HG02798 (cell line): ENCODE measurements around the gene DMAC2L.
"Not testable (repeated sequence)": the region's sequence is repeated elsewhere in the genome, so short reads cannot be mapped to it uniquely, and the experiment has no call there.

Experiments
- ATAC-seq: cut with Tn5 transposase; IDR thresholded peaks from one replicate; pipeline ENCODE4 v1.9.1; 2021; ENCODE audit warnings: mild to moderate bottlenecking; ENCODE audit not compliant: unreplicated experiment, poor library complexity

The DMAC2L gene, protein sequence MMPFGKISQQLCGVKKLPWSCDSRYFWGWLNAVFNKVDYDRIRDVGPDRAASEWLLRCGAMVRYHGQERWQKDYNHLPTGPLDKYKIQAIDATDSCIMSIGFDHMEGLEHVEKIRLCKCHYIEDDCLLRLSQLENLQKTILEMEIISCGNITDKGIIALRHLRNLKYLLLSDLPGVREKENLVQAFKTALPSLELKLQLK

DNA sequence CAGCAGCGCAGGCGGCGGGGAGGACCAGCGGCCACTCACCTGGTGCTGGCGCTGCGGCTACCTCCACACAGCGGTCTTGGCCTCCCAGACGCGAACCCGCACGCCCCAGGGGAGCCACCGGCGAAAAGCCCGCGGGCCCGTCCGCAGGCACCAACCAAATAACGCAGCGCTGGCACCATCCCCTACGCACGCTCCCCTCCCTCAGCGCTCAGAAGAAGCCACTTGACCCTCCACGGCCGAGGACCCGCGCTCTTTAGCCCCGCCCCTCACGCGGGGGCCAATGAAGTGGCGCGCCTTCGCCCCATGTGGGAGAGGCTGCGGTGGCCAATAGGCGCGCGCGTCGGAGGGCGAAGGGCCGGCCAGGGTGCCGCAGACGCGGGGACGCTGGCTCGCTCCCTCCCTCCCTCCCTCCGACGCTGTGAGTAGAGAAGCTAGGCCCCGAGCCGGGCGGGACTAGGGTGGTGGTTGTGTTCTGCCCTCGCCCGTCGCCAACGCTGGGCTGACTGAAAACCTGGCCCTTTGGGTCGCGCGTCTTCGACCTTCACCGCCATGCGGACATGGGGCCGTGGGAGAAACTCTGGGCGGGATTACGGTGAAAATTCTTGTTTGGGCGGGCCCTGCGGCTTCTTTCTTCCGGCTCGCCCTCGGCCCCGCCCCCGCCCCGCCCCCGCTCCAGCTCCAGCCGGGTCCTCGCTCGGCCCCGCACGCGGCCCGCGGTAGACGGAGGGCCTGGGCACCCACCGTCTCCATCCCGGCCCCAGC is at the start of gene DMAC2L, which contains the start of gene L2HGDH:
DMAC2L (plus strand) TSS at position 353 of the 762 bp plus-strand sequence. CDS start 9,164 bp downstream, outside the sequence.
L2HGDH (minus strand) TSS at position 258 of the 762 bp plus-strand sequence; CDS start at position 179, 79 bp downstream.
- peak; percentile 97 for ATAC-seq

DNA sequence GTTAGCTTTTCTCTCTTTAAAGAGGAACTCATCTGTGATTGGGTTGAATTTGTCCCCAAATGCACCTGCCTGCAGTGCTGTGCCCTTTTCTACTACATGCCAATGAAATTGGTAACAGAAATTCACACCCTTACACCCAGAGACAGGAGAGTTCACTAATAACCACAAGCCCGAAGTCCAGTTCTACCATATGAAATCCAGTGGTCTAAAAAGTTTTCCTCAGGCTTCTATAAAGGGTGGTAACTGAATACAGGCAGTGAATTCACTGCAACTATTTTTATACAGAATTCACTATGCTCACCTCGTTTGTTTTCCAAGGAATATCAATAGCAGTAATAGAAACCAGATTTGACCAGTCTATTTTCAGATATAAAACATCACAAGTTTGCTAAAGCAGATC is 49.3 kb upstream of the DMAC2L start:
- ATAC-seq, result no peak

DNA sequence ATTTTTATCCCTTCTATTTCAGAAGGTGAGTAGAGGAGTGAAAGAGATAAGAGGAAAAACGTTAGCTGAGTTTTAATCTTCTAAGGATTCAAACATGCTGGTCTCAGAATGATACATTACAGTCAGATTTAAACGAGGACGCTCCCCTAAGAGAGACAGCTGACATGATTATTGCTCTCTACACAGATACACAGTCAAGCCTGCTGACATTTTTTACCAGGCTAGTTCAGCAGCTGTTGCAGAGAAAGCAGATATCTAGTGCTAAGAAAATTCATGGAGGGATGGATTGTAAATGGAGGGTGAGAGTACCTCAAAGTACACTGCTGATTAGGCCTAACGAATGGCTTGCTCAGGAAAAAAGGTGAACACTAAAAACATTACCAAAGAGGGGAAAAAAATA is 48.8 kb upstream of the DMAC2L start:
- ATAC-seq, result no peak

DNA sequence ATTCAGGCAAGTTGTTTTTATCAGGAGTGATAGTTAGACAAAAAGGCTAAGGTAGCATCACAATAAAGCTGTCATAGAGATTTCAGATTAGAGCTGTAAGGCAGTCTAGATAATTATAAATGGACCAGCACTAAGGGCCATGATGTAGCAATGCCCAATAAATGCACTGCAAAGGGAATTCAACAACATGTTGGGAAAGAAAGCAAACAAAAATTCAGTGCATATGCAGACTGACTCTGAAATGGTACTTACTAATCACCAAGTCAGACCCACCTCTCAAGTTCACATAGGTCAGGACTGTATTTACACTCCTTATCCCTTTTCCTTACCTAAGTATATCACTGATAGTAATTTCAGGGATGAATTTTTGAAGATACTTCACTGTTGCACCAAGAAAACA is 47.1 kb upstream of the DMAC2L start:
- no peak for ATAC-seq

DNA sequence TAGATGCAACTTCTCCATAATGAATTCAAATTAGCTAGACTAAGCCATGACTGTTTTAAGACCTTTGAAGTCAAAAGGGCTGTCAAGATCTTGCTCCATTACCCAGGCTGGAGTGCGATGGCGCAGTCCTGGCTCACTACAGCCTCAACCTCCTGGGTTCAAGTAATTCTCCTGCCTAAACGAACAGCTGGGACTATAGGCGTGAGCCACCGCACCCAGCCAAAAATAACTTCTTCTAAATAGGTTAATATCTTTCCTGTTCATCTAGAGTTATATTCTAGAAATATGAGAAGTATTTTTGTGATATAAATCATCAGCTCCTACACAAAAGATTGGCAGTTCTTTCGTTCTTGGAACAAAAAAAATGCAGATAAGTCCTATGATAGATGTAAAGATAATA is 41.2 kb upstream of the DMAC2L start:
- no peak for ATAC-seq

DNA sequence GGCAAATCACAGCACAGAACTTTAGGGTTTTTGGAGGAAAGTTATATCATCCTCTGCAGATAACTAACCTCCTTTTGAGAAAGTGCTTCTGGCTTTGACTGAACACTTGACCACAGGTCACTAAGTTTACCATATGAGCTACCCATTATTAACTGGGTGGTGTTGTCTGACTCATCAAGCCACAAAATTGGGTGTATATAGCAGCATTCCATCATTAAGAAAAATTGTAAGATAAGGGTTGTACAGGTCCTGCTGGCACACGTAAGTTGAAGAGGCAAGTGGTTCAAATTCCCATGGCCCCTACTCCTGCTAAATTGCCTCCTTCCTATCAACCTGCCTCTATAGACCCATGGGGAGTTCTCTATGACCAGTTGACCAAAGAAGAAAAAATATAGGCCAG is 39.6 kb upstream of the DMAC2L start:
- ATAC-seq, result no peak

DNA sequence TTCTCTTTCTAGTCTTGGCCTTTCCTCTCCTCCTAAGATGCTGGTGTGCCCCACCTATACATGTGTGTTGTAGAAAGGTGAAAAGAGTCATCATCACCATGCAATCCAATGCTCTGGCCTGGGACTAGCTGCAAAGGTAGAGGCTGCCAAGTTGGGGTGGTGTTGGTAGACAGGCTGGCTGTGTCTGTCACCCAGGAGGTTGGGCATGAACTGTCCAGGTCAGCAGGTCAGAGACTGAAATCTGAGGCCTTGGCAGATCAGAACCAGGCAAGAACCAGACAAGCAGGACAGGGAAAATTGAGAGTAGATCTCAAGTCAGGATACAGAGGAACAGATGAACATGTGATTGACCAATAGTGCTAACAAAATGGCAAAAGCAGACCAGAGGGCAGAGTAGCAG is 26.3 kb upstream of the DMAC2L start:
- no peak for ATAC-seq

DNA sequence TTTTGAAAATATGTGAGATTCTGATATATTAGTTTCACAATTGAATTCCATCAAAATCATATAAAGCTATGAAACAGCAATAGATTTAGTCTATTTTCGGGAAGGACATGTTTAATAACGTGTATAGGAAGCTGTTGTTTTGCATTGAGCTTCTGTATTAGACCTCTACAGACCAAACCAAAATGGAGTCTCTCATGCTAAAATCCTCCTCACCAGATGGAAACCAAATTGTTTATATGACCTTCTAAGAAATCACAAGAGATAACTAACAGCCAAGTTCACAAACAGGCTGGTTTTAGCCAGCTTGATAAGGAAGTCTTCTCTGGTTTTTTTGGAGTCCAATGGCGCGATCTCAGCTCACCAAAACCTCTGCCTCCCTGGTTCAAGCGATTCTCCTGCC is 24.0 kb upstream of the DMAC2L start:
- no peak for ATAC-seq

DNA sequence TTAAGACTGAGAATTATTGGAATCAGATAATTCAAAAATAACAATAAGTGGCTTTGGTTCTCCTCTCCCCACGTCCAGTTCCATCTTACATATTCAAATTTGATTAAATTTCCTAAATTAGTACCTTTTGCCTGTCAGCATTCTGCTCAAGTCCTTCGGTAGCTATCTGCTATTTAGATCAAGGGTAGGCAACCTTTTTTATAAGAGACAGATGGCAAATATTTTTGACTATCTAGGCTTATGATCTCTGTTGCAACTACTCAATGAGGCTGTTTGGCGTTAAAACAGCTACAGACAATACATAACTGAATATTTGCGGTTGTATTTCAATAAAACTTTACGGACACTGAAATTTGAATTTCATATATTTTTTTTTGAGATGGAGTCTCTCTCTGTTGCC is 21.8 kb upstream of the DMAC2L start:
- ATAC-seq, result no peak

DNA sequence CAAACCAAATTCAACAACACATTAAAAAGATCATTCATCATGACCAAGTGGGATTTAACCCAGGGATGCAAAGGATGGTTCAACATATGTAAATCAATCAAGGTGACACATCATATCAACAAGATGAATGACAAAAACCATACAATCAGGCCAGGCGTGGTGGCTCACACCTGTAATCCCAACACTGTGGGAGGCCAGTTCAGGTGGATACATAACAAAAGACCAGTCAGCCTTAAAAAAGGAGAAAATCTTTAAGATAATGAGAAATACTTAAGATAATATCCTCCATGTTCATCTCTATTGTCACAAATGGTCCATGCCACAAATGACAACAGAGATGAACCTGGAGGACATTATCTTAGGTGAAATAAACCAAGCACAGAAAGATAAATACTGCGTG is 12.5 kb upstream of the DMAC2L start:
- no peak for ATAC-seq

DNA sequence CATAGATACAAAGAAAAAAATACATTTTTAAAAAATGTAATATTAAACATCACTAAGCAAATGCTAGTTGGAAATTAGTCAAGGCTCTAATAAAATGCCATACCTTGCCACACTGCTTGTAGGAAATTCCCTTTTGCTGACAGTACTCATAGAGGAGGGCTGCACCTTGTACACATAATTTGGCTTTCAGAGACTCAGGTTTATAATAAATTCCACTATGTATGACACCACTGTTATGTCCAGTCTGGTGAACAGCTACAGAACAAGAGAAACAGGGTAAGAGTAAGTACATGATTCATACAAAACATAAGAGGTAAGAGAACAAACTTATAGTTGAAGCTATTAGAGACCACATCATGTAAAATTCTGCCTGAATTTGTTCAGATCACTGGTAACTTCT is 10.2 kb upstream of the DMAC2L start:
- no peak for ATAC-seq

DNA sequence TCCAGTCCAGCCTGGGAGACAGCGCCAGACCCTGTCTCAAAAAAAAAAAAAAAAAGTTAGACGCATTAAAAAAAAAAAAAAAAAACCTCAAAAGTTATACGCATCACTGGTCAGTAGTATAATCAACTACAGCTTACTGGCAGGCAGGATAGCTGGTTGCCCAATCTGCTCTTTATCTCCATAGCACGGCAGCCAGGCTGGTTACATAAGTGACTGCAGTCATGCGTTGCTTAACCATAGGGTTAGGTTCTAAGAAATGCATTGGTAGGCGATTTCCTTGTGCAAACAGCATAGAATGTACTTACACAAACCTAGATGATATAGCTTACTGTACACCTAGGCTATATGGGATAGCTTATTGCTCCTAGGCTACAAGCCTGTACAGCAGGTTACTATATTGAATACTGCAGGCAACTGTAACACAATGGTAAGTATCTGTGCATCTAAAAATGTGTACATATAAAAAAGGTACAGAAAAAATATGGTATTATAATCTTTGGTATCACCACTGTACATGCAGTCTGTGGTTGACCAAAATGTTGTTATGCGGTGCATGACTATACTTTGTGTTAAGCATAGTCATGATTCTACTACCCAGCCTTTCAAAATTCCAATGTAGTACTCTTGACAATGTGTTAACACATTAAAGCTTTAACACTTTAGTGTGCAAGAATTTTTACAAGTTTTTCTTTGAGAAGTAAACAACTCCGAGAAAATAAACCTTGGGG is 8.2 kb upstream of the DMAC2L start:
- ATAC-seq, result no peak

DNA sequence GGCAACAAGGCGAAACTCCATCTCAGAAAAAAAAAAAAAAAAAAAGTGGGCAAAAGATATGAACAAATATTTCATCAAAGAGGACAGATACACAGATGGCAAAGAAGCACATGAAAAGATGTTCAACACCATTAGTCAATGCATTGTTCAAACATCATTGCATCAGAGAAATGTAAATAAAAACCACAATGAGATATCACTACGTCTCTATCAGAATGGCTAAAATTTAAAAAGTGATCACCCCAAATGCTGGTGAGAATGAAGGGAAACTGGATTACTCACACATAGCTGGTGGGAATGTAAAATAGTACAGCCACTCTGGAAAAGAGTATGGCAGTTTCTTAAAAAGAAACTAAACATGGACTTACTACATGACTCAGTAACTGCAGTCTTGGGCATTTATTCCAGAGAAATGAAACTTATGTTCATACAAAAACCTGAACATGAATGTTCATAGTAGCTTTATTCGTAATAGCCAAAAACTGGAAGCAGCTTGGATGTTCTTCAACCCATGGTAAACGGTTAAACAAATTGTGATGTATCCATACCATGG is 3.7 kb upstream of the DMAC2L start:
- ATAC-seq, result no peak

DNA sequence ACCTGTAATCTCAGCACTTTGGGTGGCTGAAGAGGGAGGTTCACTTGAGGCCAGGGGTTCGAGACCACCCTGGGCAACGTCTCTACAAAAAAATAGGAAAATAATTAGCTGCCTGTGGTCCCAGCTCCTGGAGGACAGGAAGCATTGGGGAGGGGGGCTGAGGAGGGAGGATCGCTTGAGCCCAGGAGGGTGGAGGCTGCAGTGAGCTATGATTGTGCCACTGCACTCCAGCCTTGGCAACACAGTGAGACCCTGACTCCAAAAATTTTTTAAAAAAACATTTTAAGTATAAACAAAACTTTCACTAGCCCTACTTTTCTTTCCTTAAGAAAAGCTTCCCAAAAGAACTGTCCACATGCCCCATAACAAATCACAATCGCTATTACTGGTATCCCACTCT is 1.7 kb upstream of the DMAC2L start:
- ATAC-seq, result no peak

DNA sequence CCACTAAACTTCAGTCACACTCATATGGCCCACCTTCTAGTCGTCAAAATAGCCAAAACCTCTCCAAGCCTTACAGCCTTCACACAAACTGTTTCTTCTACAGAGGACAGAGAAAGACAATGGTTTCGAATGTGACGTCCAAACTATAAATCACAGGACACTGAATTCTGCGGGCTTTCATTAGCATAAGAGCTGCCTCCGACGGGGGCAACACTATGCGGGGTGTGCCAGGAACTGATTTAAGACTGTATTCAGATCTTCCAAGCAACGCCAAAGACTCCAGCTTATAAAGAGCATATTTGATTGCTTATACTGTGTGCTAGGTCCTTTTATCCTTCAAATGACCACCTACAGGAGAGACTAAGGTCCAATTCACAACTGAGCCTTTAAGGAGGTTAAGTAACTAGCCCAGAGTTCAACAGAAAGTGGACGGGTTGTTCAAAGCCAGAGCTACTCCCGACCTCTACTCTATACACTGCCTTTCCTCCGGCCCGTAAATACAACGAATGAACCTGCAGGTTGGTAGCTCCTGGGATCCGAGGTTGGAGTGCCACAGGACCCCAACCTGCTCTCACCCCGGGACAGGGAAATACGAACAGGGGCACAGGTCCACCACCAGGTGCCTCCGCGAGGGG is 670 bp upstream of the DMAC2L start:
- ATAC-seq, result no peak

DNA sequence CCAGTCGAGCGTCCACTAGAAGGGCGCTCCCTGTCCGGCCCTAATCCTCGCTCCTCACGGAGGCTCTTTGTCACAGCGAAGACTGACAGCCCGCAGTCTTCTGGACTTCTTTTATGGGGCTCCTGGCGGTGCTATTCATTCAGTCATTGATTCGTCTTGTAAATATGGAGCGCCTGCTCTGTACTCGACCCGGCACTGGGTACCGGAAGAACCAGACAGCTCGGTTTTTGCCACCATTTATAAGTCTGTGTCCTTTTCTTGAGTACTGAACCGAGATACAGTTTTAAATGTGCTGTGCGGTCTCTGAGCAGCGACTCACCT is 570 bp downstream of the DMAC2L start:
- ATAC-seq, result peak; percentile 22

DNA sequence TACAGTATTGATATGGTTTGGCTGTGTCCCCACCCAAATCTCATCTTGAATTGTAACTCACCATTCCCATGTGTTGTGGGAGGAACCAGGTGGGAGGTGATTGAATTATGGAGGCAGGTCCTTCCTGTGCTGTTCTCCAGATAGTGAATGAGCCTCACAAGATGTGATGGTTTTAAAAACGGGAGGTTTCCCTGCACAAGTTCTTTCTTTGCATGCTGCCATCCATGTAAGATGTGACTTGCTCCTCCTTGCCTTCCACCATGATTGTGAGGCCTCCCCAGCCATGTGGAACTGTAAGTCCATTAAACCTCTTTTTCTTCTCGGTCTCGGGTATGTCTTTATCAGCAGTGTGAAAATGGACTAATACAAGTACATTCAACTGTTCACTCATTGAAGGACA is 2.0 kb downstream of the DMAC2L start:
- ATAC-seq, result not testable (repeated sequence)

DNA sequence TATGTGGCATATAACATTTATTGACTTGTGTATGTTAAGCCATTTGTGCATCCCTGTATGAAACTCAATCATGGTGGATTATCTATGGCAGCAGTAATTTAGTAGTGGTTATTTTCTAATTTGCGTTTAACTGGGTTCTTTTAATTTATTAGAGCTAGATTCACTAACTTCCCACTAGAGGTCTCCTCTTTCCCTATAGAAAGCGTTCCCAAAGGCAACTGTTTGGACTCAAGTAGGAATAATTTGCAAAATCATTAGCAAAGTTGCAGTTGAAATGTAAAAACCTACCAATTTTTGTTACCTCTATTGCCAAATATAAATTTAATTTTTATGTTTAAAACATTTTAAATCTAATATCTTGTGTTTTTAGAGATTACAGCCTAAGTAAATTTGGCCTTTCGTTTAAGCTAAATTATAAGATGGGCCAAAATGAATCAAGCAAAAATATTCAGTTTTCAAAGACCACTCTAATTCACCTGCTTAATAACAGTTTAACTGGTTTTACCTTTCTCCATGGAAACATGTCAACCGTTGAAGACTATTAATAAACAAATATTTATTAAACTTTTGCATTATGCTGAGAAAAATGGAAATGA is 6.0 kb downstream of the DMAC2L start:
- ATAC-seq, result no peak

DNA sequence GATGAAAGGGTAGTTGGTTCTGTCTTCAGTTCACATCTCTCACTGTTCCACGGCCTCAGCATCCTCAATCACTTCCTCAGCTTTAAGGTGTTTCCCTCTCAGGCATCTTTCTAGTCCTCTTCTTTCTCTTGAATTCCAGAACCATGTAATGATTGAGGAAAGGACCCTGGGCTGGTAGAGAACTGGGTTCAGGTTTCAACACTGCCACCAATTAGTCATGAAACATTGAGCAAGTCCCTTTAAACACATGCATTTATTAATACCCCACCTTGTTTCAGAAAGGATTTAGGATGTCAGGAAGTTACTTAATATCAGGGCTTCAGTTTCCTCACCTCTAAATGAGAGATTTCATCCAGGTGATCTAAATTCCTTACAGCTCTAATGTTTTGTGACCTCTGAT is 7.2 kb downstream of the DMAC2L start:
- ATAC-seq, result no peak

DNA sequence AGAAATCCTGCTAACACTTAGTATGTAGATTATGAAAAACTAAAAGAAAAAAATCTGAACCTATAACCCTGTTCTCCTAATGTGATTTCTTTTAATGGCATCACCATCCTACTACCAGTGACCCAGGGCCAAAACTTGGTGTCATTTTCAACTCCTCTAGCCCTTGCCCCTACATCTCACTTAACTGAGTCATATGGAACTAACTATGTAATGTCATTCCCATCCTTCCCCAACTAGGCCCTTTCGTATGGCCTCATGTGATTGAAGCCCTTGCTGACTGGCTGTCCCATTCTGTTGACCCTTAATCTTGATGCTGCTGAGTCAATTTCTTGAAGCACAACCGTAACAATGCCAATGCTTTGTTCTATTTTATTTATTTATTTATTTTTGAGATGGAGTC is 7.6 kb downstream of the DMAC2L start:
- no peak for ATAC-seq
